Endothelial cell (in vitro differentiated cells): ENCODE results near the gene GIT1. TPM values are rescaled to one million over a fixed set of nuclear protein-coding genes. Genes with fewer than 3 reads are reported as not detected.
A peak's percentile ranks its signal among the peaks of the same experiment; 100 is the strongest.

Source experiments
- DNase-seq: peaks from one replicate; pipeline ENCODE4 v3.0.0; 2021; ENCODE audit warnings: low spot score
- H3K27ac Mint-ChIP-seq: one replicate; pipeline ENCODE4 v1.8.0; 2021; ENCODE audit warnings: mixed read lengths, inconsistent platforms; ENCODE audit not compliant: unreplicated experiment
- H3K27me3 Mint-ChIP-seq: one replicate; pipeline ENCODE4 v1.8.0; 2021; ENCODE audit warnings: mild to moderate bottlenecking, moderate library complexity, mixed read lengths, inconsistent platforms; ENCODE audit not compliant: unreplicated experiment
- H3K36me3 Mint-ChIP-seq: one replicate; pipeline ENCODE4 v1.8.0; 2021; ENCODE audit warnings: mild to moderate bottlenecking, low read depth, mixed read lengths, inconsistent platforms; ENCODE audit not compliant: unreplicated experiment
- H3K4me1 Mint-ChIP-seq: one replicate; pipeline ENCODE4 v1.8.0; 2021; ENCODE audit warnings: mild to moderate bottlenecking, mixed read lengths, inconsistent platforms; ENCODE audit not compliant: unreplicated experiment
- H3K4me3 Mint-ChIP-seq: one replicate; pipeline ENCODE4 v1.8.0; 2021; ENCODE audit warnings: mild to moderate bottlenecking, mixed read lengths, inconsistent platforms; ENCODE audit not compliant: unreplicated experiment
- H3K9me3 Mint-ChIP-seq: one replicate; pipeline ENCODE4 v1.8.0; 2021; ENCODE audit warnings: mixed read lengths, inconsistent platforms; ENCODE audit not compliant: unreplicated experiment
- CTCF ChIP-seq: fragments of 200-600 bp; sonication (generic); IDR thresholded peaks from one replicate; pipeline ENCODE4 v1.5.0; 2021; ENCODE audit warnings: antibody characterized with exemption; ENCODE audit not compliant: unreplicated experiment
- total RNA-seq: library from RNA; stranded (reverse); fragmentation: NEBNext Ultra II Directional; extraction: Animal tissue kit (Norgen Biotek cat#: 25700); gene quantifications from one replicate; pipeline ENCODE4 v1.2.1, GENCODE V29; 2021; ENCODE audit not compliant: unreplicated experiment

The GIT1 gene
- total RNA-seq, 1 donor from 2014 or later, result 116 TPM

- H3K4me3 Mint-ChIP-seq, result no peak overlapping the region
- H3K27me3 Mint-ChIP-seq, result peaks cover 25% of the 10 kb centered on the region
- no peak for DNase-seq
- H3K36me3 Mint-ChIP-seq, result peaks cover 35% of the 10 kb centered on the region
- no peaks in the 10 kb centered on the region for H3K9me3 Mint-ChIP-seq
- no peak for TF ChIP-seq CTCF
- no peak overlapping the region for H3K27ac Mint-ChIP-seq
- peaks cover 31% of the 10 kb centered on the region for H3K4me1 Mint-ChIP-seq
Measured at GRCh38 chr17:29582254-29582765, 7.1 kb downstream of the GIT1 start.

GRCh38 chr17:29581583-29582253, 7.7 kb downstream of the GIT1 start:
- Mint-ChIP-seq H3K27me3 (peaks cover 26% of the 10 kb centered on the region), H3K27ac (no peak overlapping the region), H3K4me1 (peaks cover 30% of the 10 kb centered on the region), H3K36me3 (peaks cover 35% of the 10 kb centered on the region), H3K9me3 (no peaks in the 10 kb centered on the region), H3K4me3 (no peak overlapping the region)
- DNase-seq, result no peak
- no peak for TF ChIP-seq CTCF

GRCh38 chr17:29579866-29580771, 9.3 kb downstream of the GIT1 start:
- no peaks in the 10 kb centered on the region for H3K9me3 Mint-ChIP-seq
- H3K36me3 Mint-ChIP-seq, result peaks cover 31% of the 10 kb centered on the region
- H3K4me3 Mint-ChIP-seq, result peak overlapping the region; percentile 65
- H3K27ac Mint-ChIP-seq, result peak overlapping the region; percentile 54
- TF ChIP-seq CTCF, result peak; percentile 75
- DNase-seq, result peak; percentile 78
- peaks cover 23% of the 10 kb centered on the region for H3K27me3 Mint-ChIP-seq
- H3K4me1 Mint-ChIP-seq, result peaks cover 19% of the 10 kb centered on the region

GRCh38 chr17:29578626-29579485, 10.6 kb downstream of the GIT1 start:
- Mint-ChIP-seq H3K27ac (no peak overlapping the region), H3K9me3 (no peaks in the 10 kb centered on the region), H3K4me3 (peak overlapping the region; percentile 47), H3K4me1 (peaks cover 7% of the 10 kb centered on the region), H3K36me3 (peaks cover 39% of the 10 kb centered on the region), H3K27me3 (peaks cover 23% of the 10 kb centered on the region)
- DNase-seq, result no peak
- TF ChIP-seq CTCF, result no peak
